ENCODE results near the gene PARP2. TPM values are rescaled to one million over a fixed set of nuclear protein-coding genes. Genes with fewer than 3 reads are reported as not detected.

Gene PARP2
- polyA plus RNA-seq, 1 experiment, result 8.2 TPM

DNA sequence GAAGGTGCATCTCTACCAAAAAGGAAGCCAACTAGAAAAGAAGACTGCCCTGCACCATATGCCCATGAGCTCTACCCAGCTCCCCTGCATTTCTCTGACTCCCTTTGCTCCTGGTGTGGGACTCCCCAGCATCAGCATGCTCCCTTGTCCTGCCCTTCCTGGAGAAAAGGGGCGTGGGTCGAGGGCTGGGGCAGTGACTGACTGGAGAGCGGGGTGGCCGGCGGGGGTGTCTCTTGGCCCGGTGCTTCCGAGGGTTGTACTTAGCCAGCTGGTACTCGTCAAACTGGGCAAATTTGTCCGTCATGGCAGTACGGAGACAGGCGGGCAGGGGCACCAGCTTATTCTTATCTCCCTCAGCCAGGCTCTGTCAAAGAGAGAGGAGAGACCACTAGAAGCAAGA, 60.1 kb downstream of the PARP2 start:
- Histone ChIP-seq H3K36me3 (ENCODE audit: control insufficient read depth, insufficient read depth, low read length) (peaks cover 28% of the 10 kb centered on the region), H3K27me3 (ENCODE audit: control insufficient read depth, insufficient read depth, low read length) (no peaks in the 10 kb centered on the region), H3K4me3 (ENCODE audit: low read depth, low read length) (no peak overlapping the region)
- TF ChIP-seq, protein P1, sequence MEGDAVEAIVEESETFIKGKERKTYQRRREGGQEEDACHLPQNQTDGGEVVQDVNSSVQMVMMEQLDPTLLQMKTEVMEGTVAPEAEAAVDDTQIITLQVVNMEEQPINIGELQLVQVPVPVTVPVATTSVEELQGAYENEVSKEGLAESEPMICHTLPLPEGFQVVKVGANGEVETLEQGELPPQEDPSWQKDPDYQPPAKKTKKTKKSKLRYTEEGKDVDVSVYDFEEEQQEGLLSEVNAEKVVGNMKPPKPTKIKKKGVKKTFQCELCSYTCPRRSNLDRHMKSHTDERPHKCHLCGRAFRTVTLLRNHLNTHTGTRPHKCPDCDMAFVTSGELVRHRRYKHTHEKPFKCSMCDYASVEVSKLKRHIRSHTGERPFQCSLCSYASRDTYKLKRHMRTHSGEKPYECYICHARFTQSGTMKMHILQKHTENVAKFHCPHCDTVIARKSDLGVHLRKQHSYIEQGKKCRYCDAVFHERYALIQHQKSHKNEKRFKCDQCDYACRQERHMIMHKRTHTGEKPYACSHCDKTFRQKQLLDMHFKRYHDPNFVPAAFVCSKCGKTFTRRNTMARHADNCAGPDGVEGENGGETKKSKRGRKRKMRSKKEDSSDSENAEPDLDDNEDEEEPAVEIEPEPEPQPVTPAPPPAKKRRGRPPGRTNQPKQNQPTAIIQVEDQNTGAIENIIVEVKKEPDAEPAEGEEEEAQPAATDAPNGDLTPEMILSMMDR (IDR thresholded peaks at IDR 0.05; ENCODE audit: insufficient read depth, low read depth, low read length), result no peak
- ChIA-PET CTCF (interaction anchor here (0.7 kb wide), 1 partner anchor 276 kb away, joined by 3 read pairs; no protein-coding TSS in a partner anchor), POLR2A (no interaction called here)
- no peak for DNase-seq (ENCODE audit: low read depth)

Small RNA genes within 50 kb of the gene (small RNA-seq; reads per million reads assigned to genes)
- gene SNORA79B (ENCODE audit: insufficient read length, low read depth, low replicate concordance), result not detected
- gene SNORD126 (ENCODE audit: insufficient read length, low read depth, low replicate concordance), result 23.0 reads per million, percentile 85 among the genes with 10 or more reads in this experiment

Other genes with a start within 250 kb of the PARP2 start
- not detected in 2 replicates for gene OR4K17, start 232.9 kb upstream of the PARP2 start, polyA plus RNA-seq (2011; rRNA removed)
- not detected in 2 replicates for gene OR4N5, start 204.8 kb upstream of the PARP2 start, polyA plus RNA-seq (2011; rRNA removed)
- not detected in 2 replicates for gene OR11G2, start 152.7 kb upstream of the PARP2 start, polyA plus RNA-seq (2011; rRNA removed)
- not detected in 2 replicates for gene OR11H6, start 119.9 kb upstream of the PARP2 start, polyA plus RNA-seq (2011; rRNA removed)
- gene OR11H7, start 114.7 kb upstream of the PARP2 start, polyA plus RNA-seq (2011; rRNA removed), result not detected in 2 replicates
- not detected in 2 replicates for gene OR11H4, start 104.3 kb upstream of the PARP2 start, polyA plus RNA-seq (2011; rRNA removed)
- gene TTC5, start 37.7 kb upstream of the PARP2 start, polyA plus RNA-seq (2011; rRNA removed), result 11.4 and 13.7 TPM in 2 replicates
- gene CCNB1IP1, start 10.4 kb upstream of the PARP2 start, polyA plus RNA-seq (2011; rRNA removed), result 41.0 and 69.8 TPM in 2 replicates
- 12.2 and 12.7 TPM in 2 replicates for gene TEP1, start 69.9 kb downstream of the PARP2 start, polyA plus RNA-seq (2011; rRNA removed)
- gene KLHL33, start 92.5 kb downstream of the PARP2 start, polyA plus RNA-seq (2011; rRNA removed), result 0.12 and 0.22 TPM in 2 replicates
- 21.2 and 28.9 TPM in 2 replicates for gene OSGEP, start 111.2 kb downstream of the PARP2 start, polyA plus RNA-seq (2011; rRNA removed)
- gene APEX1, start 111.6 kb downstream of the PARP2 start, polyA plus RNA-seq (2011; rRNA removed), result 219 and 237 TPM in 2 replicates
- gene PIP4P1, start 117.8 kb downstream of the PARP2 start, polyA plus RNA-seq (2011; rRNA removed), result 28.6 and 38.3 TPM in 2 replicates
- 18.4 and 21.4 TPM in 2 replicates for gene PNP, start 125.8 kb downstream of the PARP2 start, polyA plus RNA-seq (2011; rRNA removed)
- gene RNASE10, start 161.9 kb downstream of the PARP2 start, polyA plus RNA-seq (2011; rRNA removed), result not detected in 2 replicates
- not detected in 2 replicates for gene RNASE9, start 217.4 kb downstream of the PARP2 start, polyA plus RNA-seq (2011; rRNA removed)
- not detected in 2 replicates for gene RNASE11, start 244.4 kb downstream of the PARP2 start, polyA plus RNA-seq (2011; rRNA removed)
- gene RNASE12, start 247.7 kb downstream of the PARP2 start, polyA plus RNA-seq (2011; rRNA removed), result not detected in 2 replicates